ENCODE results near the gene CPE.

Gene CPE

GRCh38 chr4:165402375-165402774 lies 23.6 kb downstream of the CPE start:
- TF ChIP-seq, protein P1, sequence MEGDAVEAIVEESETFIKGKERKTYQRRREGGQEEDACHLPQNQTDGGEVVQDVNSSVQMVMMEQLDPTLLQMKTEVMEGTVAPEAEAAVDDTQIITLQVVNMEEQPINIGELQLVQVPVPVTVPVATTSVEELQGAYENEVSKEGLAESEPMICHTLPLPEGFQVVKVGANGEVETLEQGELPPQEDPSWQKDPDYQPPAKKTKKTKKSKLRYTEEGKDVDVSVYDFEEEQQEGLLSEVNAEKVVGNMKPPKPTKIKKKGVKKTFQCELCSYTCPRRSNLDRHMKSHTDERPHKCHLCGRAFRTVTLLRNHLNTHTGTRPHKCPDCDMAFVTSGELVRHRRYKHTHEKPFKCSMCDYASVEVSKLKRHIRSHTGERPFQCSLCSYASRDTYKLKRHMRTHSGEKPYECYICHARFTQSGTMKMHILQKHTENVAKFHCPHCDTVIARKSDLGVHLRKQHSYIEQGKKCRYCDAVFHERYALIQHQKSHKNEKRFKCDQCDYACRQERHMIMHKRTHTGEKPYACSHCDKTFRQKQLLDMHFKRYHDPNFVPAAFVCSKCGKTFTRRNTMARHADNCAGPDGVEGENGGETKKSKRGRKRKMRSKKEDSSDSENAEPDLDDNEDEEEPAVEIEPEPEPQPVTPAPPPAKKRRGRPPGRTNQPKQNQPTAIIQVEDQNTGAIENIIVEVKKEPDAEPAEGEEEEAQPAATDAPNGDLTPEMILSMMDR (IDR thresholded peaks at IDR 0.05) = no peak
- Mint-ChIP-seq H3K4me1 (no peaks in the 10 kb centered on the region), H3K27ac (no peak overlapping the region), H3K27me3 (ENCODE audit: low read depth, poor library complexity) (peaks cover 2% of the 10 kb centered on the region), H3K9me3 (no peaks in the 10 kb centered on the region), H3K36me3 (ENCODE audit: low read depth) (no peaks in the 10 kb centered on the region), H3K4me3 (no peak overlapping the region)
- no peak for DNase-seq

DNA sequence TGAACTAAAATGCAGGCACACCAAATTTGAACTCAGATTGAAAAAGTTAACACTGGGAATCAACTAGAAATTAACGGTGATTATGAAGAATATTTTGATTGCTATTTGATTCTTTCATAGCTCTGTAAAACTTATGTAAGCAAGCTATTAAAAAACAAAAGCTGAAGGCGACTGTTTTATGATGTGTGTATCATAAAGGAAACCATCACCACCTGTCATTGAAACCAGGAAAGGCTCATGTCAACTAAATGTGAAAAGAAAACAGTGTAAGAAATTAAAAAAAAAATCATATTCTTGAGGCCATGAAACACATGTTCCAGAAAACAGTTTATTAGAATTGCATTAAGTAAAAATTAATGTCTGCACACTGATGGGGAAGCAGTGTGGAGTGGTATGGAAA lies 24.2 kb downstream of the CPE start:
- DNase-seq = no peak
- Mint-ChIP-seq H3K27ac (no peak overlapping the region), H3K4me1 (no peaks in the 10 kb centered on the region), H3K36me3 (ENCODE audit: low read depth) (no peaks in the 10 kb centered on the region), H3K9me3 (no peaks in the 10 kb centered on the region), H3K4me3 (no peak overlapping the region), H3K27me3 (ENCODE audit: low read depth, poor library complexity) (peaks cover 2% of the 10 kb centered on the region)
- TF ChIP-seq, protein P1 (IDR thresholded peaks at IDR 0.05) = no peak

GRCh38 chr4:165403637-165404036 lies 24.8 kb downstream of the CPE start:
- Mint-ChIP-seq H3K27me3 (ENCODE audit: low read depth, poor library complexity) (peaks cover 2% of the 10 kb centered on the region), H3K9me3 (no peaks in the 10 kb centered on the region), H3K27ac (no peak overlapping the region), H3K36me3 (ENCODE audit: low read depth) (no peaks in the 10 kb centered on the region), H3K4me1 (no peaks in the 10 kb centered on the region), H3K4me3 (no peak overlapping the region)
- DNase-seq = no peak
- TF ChIP-seq, protein P1 (IDR thresholded peaks at IDR 0.05) = no peak

- Mint-ChIP-seq H3K27me3 (ENCODE audit: low read depth, poor library complexity) (peaks cover 2% of the 10 kb centered on the region), H3K27ac (no peak overlapping the region), H3K4me3 (no peak overlapping the region), H3K36me3 (ENCODE audit: low read depth) (no peaks in the 10 kb centered on the region), H3K4me1 (no peaks in the 10 kb centered on the region), H3K9me3 (no peaks in the 10 kb centered on the region)
- TF ChIP-seq, protein P1 (IDR thresholded peaks at IDR 0.05) = no peak
- DNase-seq = no peak
These were observed 25.3 kb downstream of the CPE start for GRCh38 chr4:165404080-165404479.

- Mint-ChIP-seq H3K4me3 (no peak overlapping the region), H3K27me3 (ENCODE audit: low read depth, poor library complexity) (peaks cover 2% of the 10 kb centered on the region), H3K9me3 (no peaks in the 10 kb centered on the region), H3K36me3 (ENCODE audit: low read depth) (no peaks in the 10 kb centered on the region), H3K27ac (no peak overlapping the region), H3K4me1 (no peaks in the 10 kb centered on the region)
- no peak for DNase-seq
- TF ChIP-seq, protein P1 (IDR thresholded peaks at IDR 0.05) = no peak
These were observed 25.9 kb downstream of the CPE start for GRCh38 chr4:165404696-165405095.

GRCh38 chr4:165410214-165410613 lies 31.4 kb downstream of the CPE start:
- Mint-ChIP-seq H3K27me3 (ENCODE audit: low read depth, poor library complexity) (no peaks in the 10 kb centered on the region), H3K9me3 (no peaks in the 10 kb centered on the region), H3K27ac (no peak overlapping the region), H3K4me1 (no peaks in the 10 kb centered on the region), H3K4me3 (no peak overlapping the region), H3K36me3 (ENCODE audit: low read depth) (no peaks in the 10 kb centered on the region)
- DNase-seq = no peak
- TF ChIP-seq, protein P1 (IDR thresholded peaks at IDR 0.05) = no peak
